H9 (cell line): Measurements from ENCODE around the gene DUSP1. TPM values are rescaled to one million over a fixed set of nuclear protein-coding genes. Genes with fewer than 3 reads are reported as not detected.
"Not testable (repeated sequence)": the region's sequence is repeated elsewhere in the genome, so short reads cannot be mapped to it uniquely, and the experiment has no call there.

ENCODE experiments used
- DNase-seq: peaks from one replicate; pipeline ENCODE4 v3.0.0-alpha.2; 2017
- H2AFZ ChIP-seq: one replicate; pipeline ENCODE4 v1.6.1; 2013; ENCODE audit warnings: mild to moderate bottlenecking, low read length, control low read depth, moderate library complexity
- H2AK5ac ChIP-seq: 2 replicates; pipeline ENCODE4 v1.6.1; 2013; ENCODE audit warnings: low read length, control low read depth, mixed read lengths; ENCODE audit not compliant: insufficient read length
- H2BK120ac ChIP-seq: one replicate; pipeline ENCODE4 v1.6.1; 2013; ENCODE audit warnings: low read depth, mild to moderate bottlenecking, low read length, control low read depth, inconsistent platforms; ENCODE audit not compliant: poor library complexity, severe bottlenecking
- H2BK12ac ChIP-seq: 2 replicates; pipeline ENCODE4 v1.6.1; 2013; ENCODE audit warnings: low read length, control low read depth, mixed read lengths, low read depth; ENCODE audit not compliant: insufficient read length
- H2BK15ac ChIP-seq: 2 replicates; pipeline ENCODE4 v1.6.1; 2013; ENCODE audit warnings: low read depth, low read length, control low read depth
- H2BK20ac ChIP-seq: one replicate; pipeline ENCODE4 v1.6.1; 2013; ENCODE audit warnings: low read depth, mild to moderate bottlenecking, low read length, control low read depth, inconsistent platforms; ENCODE audit not compliant: poor library complexity, severe bottlenecking
- H2BK5ac ChIP-seq: 2 replicates; pipeline ENCODE4 v1.6.1; 2013; ENCODE audit warnings: low read length, control low read depth, mixed read lengths; ENCODE audit not compliant: insufficient read length
- H3K14ac ChIP-seq: 2 replicates; pipeline ENCODE4 v1.6.1; 2013; ENCODE audit warnings: low read length, control low read depth; ENCODE audit not compliant: insufficient read depth
- H3K18ac ChIP-seq: 2 replicates; pipeline ENCODE4 v1.6.1; 2013; ENCODE audit warnings: low read depth, mild to moderate bottlenecking, mixed read lengths, low read length, control low read depth; ENCODE audit not compliant: insufficient read length
- H3K23ac ChIP-seq: 2 replicates; pipeline ENCODE4 v1.6.1; 2013; ENCODE audit warnings: low read length, control low read depth, mixed read lengths, low read depth; ENCODE audit not compliant: insufficient read length
- H3K23me2 ChIP-seq: 2 replicates; pipeline ENCODE4 v1.6.1; 2013; ENCODE audit warnings: low read depth, mild to moderate bottlenecking, mixed read lengths, low read length, control low read depth; ENCODE audit not compliant: insufficient read length, poor library complexity, severe bottlenecking
- H3K27ac ChIP-seq: 2 replicates; pipeline ENCODE4 v1.5.1; 2013; ENCODE audit warnings: low read length, control low read depth, mixed read lengths, low read depth; ENCODE audit not compliant: insufficient read length
- H3K27me3 ChIP-seq: 2 replicates; pipeline ENCODE4 v1.6.1; 2013; ENCODE audit warnings: low read length, control low read depth, inconsistent platforms; ENCODE audit not compliant: insufficient read depth
- H3K4ac ChIP-seq: 2 replicates; pipeline ENCODE4 v1.6.1; 2013; ENCODE audit warnings: low read depth, mild to moderate bottlenecking, control low read depth, inconsistent platforms, low read length, moderate library complexity
- H3K4me1 ChIP-seq: 2 replicates; pipeline ENCODE4 v1.6.1; 2013; ENCODE audit warnings: low read length, control low read depth, inconsistent platforms; ENCODE audit not compliant: insufficient read depth
- H3K4me2 ChIP-seq: 2 replicates; pipeline ENCODE4 v1.6.1; 2013; ENCODE audit warnings: low read length, control low read depth, mixed read lengths; ENCODE audit not compliant: insufficient read length, insufficient read depth
- H3K56ac ChIP-seq: 2 replicates; pipeline ENCODE4 v1.6.1; 2013; ENCODE audit warnings: low read depth, mild to moderate bottlenecking, mixed read lengths, low read length, control low read depth; ENCODE audit not compliant: insufficient read length
- H3K79me1 ChIP-seq: 2 replicates; pipeline ENCODE4 v1.6.1; 2013; ENCODE audit warnings: low read depth, mild to moderate bottlenecking, moderate library complexity, low read length, control low read depth, inconsistent platforms; ENCODE audit not compliant: insufficient read depth, poor library complexity, severe bottlenecking
- H3K79me2 ChIP-seq: 2 replicates; pipeline ENCODE4 v1.6.1; 2013; ENCODE audit warnings: low read length, control low read depth, inconsistent platforms; ENCODE audit not compliant: insufficient read depth
- H3K9ac ChIP-seq: 2 replicates; pipeline ENCODE4 v1.6.1; 2013; ENCODE audit warnings: low read length, control low read depth, mixed read lengths; ENCODE audit not compliant: insufficient read length; ENCODE audit errors: extremely low read depth
- H3K9me3 ChIP-seq: one replicate; pipeline ENCODE4 v1.6.1; 2013; ENCODE audit warnings: low read depth, low read length, inconsistent platforms; ENCODE audit not compliant: control insufficient read depth
- H3T11ph ChIP-seq: one replicate; pipeline ENCODE4 v1.6.1; 2013; ENCODE audit warnings: mild to moderate bottlenecking, low read length, control low read depth, inconsistent platforms
- H4K20me1 ChIP-seq: one replicate; pipeline ENCODE4 v1.6.1; 2013; ENCODE audit not compliant: control insufficient read depth, insufficient read length, insufficient read depth
- H4K5ac ChIP-seq: 2 replicates; pipeline ENCODE4 v1.6.1; 2013; ENCODE audit warnings: low read depth, mild to moderate bottlenecking, mixed read lengths, low read length, control low read depth; ENCODE audit not compliant: insufficient read length
- H4K8ac ChIP-seq: replicated peaks from 2 replicates; pipeline ENCODE4 v1.6.1; 2013; ENCODE audit warnings: low read length, control low read depth, mixed read lengths, low read depth; ENCODE audit not compliant: insufficient read length
- H4K91ac ChIP-seq: 2 replicates; pipeline ENCODE4 v1.6.1; 2013; ENCODE audit warnings: low read depth, mild to moderate bottlenecking, moderate library complexity, mixed read lengths, low read length, control low read depth; ENCODE audit not compliant: insufficient read length
- H3K27ac Mint-ChIP-seq, 3 experiments: 2 replicates in 2 of 3; 3 replicates in 1 of 3; pipeline ENCODE4 v1.8.0; 2020 to 2021; ENCODE audit warnings: mixed read lengths in 3 of 3, mild to moderate bottlenecking in 1 of 3, moderate library complexity in 1 of 3
- H3K27me3 Mint-ChIP-seq: 2 replicates; pipeline ENCODE4 v1.8.0; 2021; ENCODE audit warnings: low read depth, mild to moderate bottlenecking, moderate library complexity, mixed read lengths
- H3K36me3 Mint-ChIP-seq, 3 experiments: 2 replicates in 2 of 3; 3 replicates in 1 of 3; pipeline ENCODE4 v1.8.0; 2020 to 2021; ENCODE audit warnings: low read depth in 3 of 3, mixed read lengths in 3 of 3; ENCODE audit not compliant: insufficient read depth in 1 of 3
- H3K4me1 Mint-ChIP-seq, 2 experiments: 2 replicates each; pipeline ENCODE4 v1.8.0; 2020; ENCODE audit warnings: mixed read lengths in 2 of 2
- H3K4me3 Mint-ChIP-seq, 2 experiments: 2 replicates in 1 of 2; 3 replicates in 1 of 2; pipeline ENCODE4 v1.8.0; 2020 to 2021; ENCODE audit warnings: mild to moderate bottlenecking in 2 of 2, mixed read lengths in 2 of 2, moderate library complexity in 1 of 2
- H3K9me3 Mint-ChIP-seq, 2 experiments: 2 replicates in 1 of 2; 3 replicates in 1 of 2; pipeline ENCODE4 v1.8.0; 2020; ENCODE audit warnings: mild to moderate bottlenecking in 2 of 2, mixed read lengths in 2 of 2, moderate library complexity in 1 of 2
- WGBS: extraction: QIAGEN DNeasy Blood & Tissue Kit; methylation state at CpG from one replicate; pipeline ENCODE4 v1.1.7; 2013; ENCODE audit warnings: missing lambda C conversion rate, low lambda C conversion rate, mixed read lengths; ENCODE audit not compliant: insufficient read length; ENCODE audit errors: extremely low coverage; 5-methylcytosine and 5-hydroxymethylcytosine counted together
- total RNA-seq: library from RNA; stranded (reverse); gene quantifications from 2 replicates; pipeline ENCODE4 v1.2.1, GENCODE V29; 2021
- TF ChIP-seq, protein P1 (sequence below): fragments of 200-600 bp; sonication (generic); conservative IDR thresholded peaks from 3 replicates; pipeline ENCODE4 v1.8.0; 2021; ENCODE audit warnings: antibody characterized with exemption, mild to moderate bottlenecking

Gene DUSP1
- total RNA-seq, 1 experiment from 2014 or later = 10.9 TPM

DNA sequence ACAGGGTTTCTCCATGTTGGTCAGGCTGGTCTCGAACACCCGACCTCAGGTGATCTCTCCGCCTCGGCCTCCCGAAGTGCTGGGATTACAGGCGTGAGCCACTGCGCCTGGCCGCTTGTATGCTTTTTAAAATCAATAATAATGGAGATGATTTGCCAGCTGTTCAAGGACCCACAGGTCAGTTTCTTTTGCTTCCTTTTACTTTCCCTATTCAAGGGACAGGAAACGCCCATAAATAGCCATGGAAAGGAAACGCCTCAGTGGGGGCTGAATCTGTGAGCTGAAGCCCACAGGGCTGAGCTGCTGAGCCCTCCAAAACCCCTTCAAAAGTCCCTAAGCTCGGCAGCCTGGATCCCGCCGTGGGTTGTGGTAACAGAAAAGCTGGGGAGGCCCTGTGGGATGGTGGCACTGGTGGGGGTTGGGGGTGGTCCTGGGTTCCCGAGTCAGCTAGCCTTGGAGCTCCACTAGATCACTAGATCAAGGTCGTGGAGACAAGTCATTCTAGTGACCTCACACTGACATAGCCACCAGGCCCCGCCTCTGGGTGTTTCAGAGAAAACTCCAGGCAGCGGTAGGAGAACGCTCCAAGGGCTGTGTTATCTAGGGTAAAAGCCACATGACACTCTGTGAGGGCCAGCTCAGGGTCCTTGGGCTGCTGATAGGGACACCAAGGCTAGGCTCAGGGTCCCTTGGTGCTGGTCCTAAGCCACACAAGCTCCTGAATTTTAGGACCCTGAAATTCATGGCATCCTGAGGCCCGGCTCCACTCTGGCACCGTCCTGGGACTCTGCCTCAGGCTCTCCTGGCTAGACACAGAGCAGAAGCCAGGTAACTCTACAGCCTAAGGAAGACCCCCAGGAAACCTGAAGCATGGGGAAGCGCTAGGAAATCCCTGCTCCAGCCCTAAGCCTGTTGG is 18.0 kb upstream of the DUSP1 start:
- Mint-ChIP-seq H3K4me1 (peaks cover 2 to 14% of the 10 kb centered on the region in 2 experiments; a peak in 3 of 4 replicates), H3K4me3 (no peak overlapping the region), H3K9me3 (no peaks in the 10 kb centered on the region; a peak in 1 of 5 replicates), H3K36me3 (no peaks in the 10 kb centered on the region), H3K27ac (peak overlapping the region in 1 of 3 experiments; percentile 70; a peak in 1 of 7 replicates), H3K27me3 (peaks cover 1% of the 10 kb centered on the region; the same call in 1 of the 2 replicates)
- no peak overlapping the region for H3K27ac ChIP-seq
- no peak overlapping the region for H3T11ph ChIP-seq
- H4K91ac ChIP-seq = no peak overlapping the region
- no peak overlapping the region for H2BK5ac ChIP-seq
- H3K9me3 ChIP-seq = no peaks in the 10 kb centered on the region
- no peak overlapping the region for H2BK120ac ChIP-seq
- no peak overlapping the region for H2AK5ac ChIP-seq
- no peak overlapping the region for H2BK20ac ChIP-seq
- no peak overlapping the region for H3K4me2 ChIP-seq
- TF ChIP-seq, protein P1, sequence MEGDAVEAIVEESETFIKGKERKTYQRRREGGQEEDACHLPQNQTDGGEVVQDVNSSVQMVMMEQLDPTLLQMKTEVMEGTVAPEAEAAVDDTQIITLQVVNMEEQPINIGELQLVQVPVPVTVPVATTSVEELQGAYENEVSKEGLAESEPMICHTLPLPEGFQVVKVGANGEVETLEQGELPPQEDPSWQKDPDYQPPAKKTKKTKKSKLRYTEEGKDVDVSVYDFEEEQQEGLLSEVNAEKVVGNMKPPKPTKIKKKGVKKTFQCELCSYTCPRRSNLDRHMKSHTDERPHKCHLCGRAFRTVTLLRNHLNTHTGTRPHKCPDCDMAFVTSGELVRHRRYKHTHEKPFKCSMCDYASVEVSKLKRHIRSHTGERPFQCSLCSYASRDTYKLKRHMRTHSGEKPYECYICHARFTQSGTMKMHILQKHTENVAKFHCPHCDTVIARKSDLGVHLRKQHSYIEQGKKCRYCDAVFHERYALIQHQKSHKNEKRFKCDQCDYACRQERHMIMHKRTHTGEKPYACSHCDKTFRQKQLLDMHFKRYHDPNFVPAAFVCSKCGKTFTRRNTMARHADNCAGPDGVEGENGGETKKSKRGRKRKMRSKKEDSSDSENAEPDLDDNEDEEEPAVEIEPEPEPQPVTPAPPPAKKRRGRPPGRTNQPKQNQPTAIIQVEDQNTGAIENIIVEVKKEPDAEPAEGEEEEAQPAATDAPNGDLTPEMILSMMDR = no peak
- no peak overlapping the region for H3K23ac ChIP-seq
- H3K9ac ChIP-seq = no peak overlapping the region
- H2AFZ ChIP-seq = no peak overlapping the region
- no CpG with 5 or more reads among the region's 21 CpGs for WGBS
- no peak overlapping the region for H3K4ac ChIP-seq
- H3K27me3 ChIP-seq = no peaks in the 10 kb centered on the region
- H3K79me1 ChIP-seq = no peaks in the 10 kb centered on the region
- no peak overlapping the region for H2BK15ac ChIP-seq
- no peak overlapping the region for H2BK12ac ChIP-seq
- H3K18ac ChIP-seq = no peak overlapping the region
- no peaks in the 10 kb centered on the region for H3K4me1 ChIP-seq
- H4K20me1 ChIP-seq = no peaks in the 10 kb centered on the region
- no peaks in the 10 kb centered on the region for H3K23me2 ChIP-seq
- no peak overlapping the region for H3K56ac ChIP-seq
- no peaks in the 10 kb centered on the region for H3K79me2 ChIP-seq
- peak; percentile 49 for DNase-seq
- no peak overlapping the region for H3K14ac ChIP-seq
- no peak overlapping the region for H4K8ac ChIP-seq
- no peak overlapping the region for H4K5ac ChIP-seq

DNA sequence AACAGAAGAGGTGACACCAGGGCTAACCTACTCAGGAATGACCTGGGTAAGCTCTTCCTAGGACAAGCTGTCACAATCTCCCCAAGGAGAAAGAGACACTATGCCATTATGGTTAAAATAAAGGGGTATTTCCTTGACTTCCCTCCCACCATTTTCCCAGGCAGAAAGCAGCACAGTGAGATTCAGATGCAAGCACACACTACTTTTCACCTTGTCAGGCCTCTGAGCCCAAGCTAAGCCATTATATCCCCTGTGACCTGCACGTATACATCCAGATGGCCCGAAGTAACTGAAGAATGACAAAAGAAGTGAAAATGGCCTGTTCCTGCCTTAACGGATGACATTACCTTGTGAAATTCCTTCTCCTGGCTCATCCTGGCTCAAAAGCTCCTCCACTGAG is 16.5 kb upstream of the DUSP1 start:
- not testable (repeated sequence) for H2BK120ac ChIP-seq, H3K4me1 ChIP-seq, H3K79me2 ChIP-seq, H3K9ac ChIP-seq, H2AK5ac ChIP-seq, DNase-seq, H3K79me1 ChIP-seq, H3K9me3 Mint-ChIP-seq, H3K56ac ChIP-seq, H3K23me2 ChIP-seq, H2BK15ac ChIP-seq, H3K23ac ChIP-seq, H3K4me2 ChIP-seq, H4K8ac ChIP-seq, H3K9me3 ChIP-seq, H3K14ac ChIP-seq, H3K4ac ChIP-seq, H2BK5ac ChIP-seq, H4K20me1 ChIP-seq, H2BK12ac ChIP-seq, H3K18ac ChIP-seq, H2BK20ac ChIP-seq, H2AFZ ChIP-seq, H3K4me3 Mint-ChIP-seq, H3K27ac Mint-ChIP-seq, H3K36me3 Mint-ChIP-seq, H3K27ac ChIP-seq, H3T11ph ChIP-seq, H3K27me3 Mint-ChIP-seq, H4K91ac ChIP-seq, H3K27me3 ChIP-seq, H4K5ac ChIP-seq
- no CpG with 5 or more reads among the region's 3 CpGs for WGBS
- peaks cover 2 to 15% of the 10 kb centered on the region in 2 experiments; a peak in 3 of 4 replicates for H3K4me1 Mint-ChIP-seq
